Epithelial cell of esophagus (primary cell): ENCODE data around the gene F9.

Experiments
- DNase-seq: peaks from one replicate; pipeline ENCODE4 v3.0.0; 2010; ENCODE audit warnings: low read depth
- H3K4me3 ChIP-seq: 2 replicates; pipeline ENCODE4 v1.5.1; 2011; ENCODE audit warnings: mild to moderate bottlenecking, low read length, control low read depth
- TF ChIP-seq, protein P1 (sequence below): IDR thresholded peaks from 2 replicates; pipeline ENCODE4 v1.5.1; 2011; ENCODE audit warnings: low read depth, mild to moderate bottlenecking, low read length, control low read depth, inconsistent platforms; ENCODE audit not compliant: insufficient read depth; ENCODE audit errors: missing control alignments

Gene F9

DNA sequence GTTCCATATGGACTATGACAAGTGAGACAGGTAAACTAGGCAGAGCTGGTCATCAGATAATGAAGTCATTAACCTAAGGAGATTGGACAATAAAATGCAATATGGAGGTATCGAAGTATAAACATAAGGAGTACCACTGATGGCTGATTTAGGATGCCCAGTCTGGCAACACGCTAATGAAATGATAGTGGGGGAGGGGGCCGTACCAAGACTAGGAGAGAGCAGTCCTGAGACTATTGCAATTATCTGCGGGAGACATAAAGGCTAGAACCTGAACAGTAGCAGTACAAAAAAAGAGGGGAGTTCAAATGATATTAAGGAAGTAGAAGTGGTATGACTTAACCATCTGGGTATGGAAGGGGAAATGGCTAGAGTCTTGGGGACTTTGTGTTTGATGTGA lies 2.3 kb downstream of the F9 start:
- TF ChIP-seq, protein P1, sequence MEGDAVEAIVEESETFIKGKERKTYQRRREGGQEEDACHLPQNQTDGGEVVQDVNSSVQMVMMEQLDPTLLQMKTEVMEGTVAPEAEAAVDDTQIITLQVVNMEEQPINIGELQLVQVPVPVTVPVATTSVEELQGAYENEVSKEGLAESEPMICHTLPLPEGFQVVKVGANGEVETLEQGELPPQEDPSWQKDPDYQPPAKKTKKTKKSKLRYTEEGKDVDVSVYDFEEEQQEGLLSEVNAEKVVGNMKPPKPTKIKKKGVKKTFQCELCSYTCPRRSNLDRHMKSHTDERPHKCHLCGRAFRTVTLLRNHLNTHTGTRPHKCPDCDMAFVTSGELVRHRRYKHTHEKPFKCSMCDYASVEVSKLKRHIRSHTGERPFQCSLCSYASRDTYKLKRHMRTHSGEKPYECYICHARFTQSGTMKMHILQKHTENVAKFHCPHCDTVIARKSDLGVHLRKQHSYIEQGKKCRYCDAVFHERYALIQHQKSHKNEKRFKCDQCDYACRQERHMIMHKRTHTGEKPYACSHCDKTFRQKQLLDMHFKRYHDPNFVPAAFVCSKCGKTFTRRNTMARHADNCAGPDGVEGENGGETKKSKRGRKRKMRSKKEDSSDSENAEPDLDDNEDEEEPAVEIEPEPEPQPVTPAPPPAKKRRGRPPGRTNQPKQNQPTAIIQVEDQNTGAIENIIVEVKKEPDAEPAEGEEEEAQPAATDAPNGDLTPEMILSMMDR = no peak
- H3K4me3 ChIP-seq = no peak overlapping the region
- DNase-seq = no peak

DNA sequence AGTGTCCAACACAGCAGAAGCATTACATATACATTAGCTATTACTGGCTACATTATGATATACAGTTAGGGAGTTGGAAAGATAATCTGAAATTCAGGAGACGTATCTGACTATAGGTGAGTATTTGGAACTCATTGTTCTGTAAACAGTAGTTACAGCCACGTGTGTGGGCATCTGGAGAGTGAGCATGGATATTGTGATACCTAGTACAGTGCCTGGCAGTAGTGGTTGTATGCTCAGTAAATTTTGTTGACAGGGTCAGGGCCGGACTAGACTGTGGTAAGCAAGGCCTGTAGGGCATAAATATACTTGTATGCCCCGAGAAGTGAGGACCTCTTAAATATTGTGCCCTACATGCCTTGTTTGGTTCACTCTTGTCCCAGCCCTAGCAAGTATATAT lies 2.9 kb downstream of the F9 start:
- no peak for DNase-seq
- TF ChIP-seq, protein P1 = no peak
- H3K4me3 ChIP-seq = no peak overlapping the region

DNA sequence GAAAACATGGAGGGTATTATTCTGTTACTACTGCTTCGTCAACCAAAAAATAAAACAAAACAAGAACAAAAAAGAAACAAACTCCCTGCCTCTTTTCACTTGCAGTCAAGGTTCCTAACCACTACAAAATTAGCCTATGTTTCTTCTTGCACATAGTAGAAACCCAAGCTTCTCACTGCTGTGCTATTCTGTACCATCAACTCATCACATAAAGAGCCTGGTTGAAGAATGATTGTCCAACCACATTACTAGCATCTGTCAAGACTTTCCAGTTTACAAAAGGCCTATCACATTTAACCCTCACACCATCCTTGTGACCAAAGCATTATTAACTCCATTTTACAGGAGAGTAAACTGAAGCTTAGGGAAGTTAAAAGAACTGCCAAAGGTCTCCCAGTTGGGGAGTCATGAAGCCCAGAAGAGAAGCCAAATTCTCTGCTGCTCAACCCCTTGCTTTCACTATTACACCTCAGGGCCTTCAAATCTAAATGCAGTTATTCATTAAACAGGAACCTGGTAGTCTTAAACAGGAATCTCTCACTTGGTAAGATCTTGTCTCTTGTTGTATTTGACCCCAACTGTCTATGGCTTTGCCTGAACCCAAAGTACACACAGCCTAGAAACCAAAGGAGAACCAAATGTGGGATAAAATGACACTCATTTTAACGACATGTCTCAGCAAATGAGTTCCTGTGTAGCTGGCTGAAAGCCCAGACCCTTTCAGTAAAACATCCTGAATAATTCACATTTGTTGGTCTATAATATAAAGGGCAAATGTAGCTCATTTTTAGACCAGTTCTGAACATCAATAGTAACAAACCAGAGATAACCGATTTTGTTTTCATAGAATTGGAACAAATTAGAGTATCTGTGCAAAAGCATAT lies 8.6 kb downstream of the F9 start:
- no peak overlapping the region for H3K4me3 ChIP-seq
- no peak for DNase-seq
- TF ChIP-seq, protein P1 = no peak

DNA sequence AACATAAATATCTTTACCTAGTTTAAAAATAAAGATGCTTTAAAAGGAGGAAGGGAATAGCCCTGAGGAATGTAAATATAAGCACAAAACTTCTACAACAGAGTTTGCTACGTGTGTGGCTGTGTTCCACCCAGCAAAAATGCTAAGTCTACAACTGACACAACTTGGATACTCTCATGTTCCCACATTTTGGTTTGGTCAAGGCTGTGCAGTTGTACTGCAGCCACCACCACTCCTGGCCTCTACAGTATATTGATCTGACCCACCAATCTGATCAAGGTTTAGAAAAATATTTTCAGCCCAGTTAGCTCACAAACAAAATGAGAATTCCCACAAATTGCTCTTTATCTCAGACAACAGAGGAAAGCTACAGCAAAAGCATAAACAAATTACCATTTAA lies 12.1 kb downstream of the F9 start:
- no peak overlapping the region for H3K4me3 ChIP-seq
- DNase-seq = no peak
- TF ChIP-seq, protein P1 = no peak

DNA sequence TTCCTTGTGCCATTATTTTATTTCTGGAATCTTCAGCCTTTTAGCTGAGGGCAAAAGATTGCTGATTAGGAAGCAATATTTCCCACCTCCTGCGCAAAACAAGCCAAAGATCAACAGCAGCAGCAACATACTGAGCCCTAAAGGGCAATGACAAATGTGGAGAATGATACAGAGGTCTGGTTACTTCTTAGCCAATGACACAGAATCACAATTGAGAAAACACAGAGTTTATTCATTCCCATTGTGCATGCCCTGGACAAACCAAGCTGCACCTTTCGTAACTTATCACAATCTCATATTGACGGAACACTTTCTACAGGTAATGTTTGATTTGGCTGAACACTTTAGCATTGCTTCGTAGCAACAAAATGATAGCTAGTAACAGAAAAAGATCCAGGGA lies 13.4 kb downstream of the F9 start:
- H3K4me3 ChIP-seq = no peak overlapping the region
- TF ChIP-seq, protein P1 = no peak
- DNase-seq = no peak

DNA sequence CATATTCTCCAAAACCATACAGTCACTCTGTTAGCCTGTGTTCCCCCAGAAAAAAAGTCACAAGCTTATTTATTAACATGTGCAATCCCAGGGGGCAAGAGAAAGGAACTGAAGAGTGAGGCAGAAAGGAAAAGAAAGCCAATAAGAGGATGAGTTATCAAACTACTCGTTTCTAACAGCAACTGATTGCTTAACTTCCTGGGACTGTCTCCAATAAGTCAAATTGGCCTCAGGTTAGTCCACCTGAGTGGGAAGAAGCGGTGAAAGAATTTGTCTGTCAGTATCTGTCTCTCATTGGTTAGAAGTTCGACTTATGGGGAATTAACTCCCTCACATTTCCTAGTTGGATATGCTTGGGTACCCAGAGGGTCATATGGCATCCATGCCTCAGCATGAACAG lies 14.1 kb downstream of the F9 start:
- TF ChIP-seq, protein P1 = no peak

DNA sequence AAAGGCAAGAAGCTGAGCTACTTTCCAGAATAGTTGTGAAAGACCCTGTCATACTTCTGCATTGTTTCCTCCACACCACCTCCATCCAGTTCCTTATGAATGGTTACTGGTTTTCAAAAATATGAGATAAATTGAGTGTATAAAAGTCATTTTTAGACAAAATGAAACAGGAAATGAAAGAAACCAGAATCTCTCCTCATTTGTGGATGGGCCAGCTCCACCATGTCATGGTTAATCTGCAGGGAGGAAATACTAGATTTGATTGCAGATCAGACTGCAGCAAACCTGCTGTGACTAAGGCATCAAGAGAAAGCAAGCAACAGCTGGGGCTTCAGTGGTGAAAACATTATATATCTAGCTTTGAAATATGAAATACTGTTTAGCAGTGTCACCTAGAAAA lies 23.8 kb downstream of the F9 start:
- no peak overlapping the region for H3K4me3 ChIP-seq
- DNase-seq = no peak
- TF ChIP-seq, protein P1 = no peak

More for the DNA sequence above, 14.1 kb downstream of the F9 start:
- H3K4me3 ChIP-seq = no peak overlapping the region
- DNase-seq = no peak
